Activated T-cell treated with anti-CD3 and anti-CD28 coated beads for 24 hours (primary cell): ENCODE measurements around the gene CDH22.

Source experiments
- DNase-seq: peaks from one replicate; pipeline ENCODE4 v3.0.0-alpha.2; 2020; ENCODE audit warnings: low read depth

CDH22 gene

GRCh38 chr20:46267108-46268105, 40.9 kb downstream of the CDH22 start:
- DNase-seq, result no peak

GRCh38 chr20:46265539-46265938, 42.8 kb downstream of the CDH22 start:
- no peak for DNase-seq

DNA sequence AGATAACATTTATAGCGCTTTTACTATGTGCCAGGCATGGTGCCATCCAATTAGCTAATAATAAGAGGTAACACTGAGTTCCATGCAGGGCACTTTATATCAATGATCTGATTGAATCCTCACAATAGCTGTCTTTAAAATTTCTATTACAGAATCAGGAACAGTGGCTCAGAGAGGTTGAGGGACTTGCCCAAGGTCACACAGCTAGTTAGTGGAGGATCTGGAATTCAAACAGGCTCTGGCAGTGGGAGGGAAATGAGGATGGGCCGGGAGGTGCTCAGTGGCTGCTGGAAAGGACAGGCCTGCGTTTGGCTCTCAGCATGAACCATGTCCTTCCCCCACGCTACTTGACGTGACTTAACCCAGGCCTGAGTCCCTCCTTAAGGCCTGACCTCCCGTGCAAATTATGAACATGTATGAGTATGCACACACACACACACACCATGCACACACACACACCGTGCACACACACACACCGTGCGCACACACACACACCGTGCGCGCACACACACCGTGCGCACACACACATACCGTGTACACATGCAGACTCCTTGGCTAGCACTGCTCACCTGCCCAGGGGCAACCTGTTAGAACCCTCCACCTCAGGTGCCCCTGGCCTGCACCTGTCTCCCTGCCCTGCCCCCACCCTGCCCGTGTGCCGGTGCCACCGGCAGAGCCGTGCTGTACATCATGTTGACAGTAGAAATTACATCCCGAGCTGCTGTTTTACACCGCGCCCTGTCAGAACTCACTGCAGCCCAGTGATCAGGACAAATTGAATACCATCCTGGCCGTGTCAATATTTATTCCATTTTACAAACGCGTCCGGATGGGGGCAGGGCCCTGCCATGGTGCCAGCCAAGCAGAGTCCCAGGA, 43.7 kb downstream of the CDH22 start:
- DNase-seq, result no peak

- no peak for DNase-seq
These were observed 46.6 kb downstream of the CDH22 start for GRCh38 chr20:46261456-46262253.

GRCh38 chr20:46260936-46261454, 47.3 kb downstream of the CDH22 start:
- DNase-seq, result no peak

DNA sequence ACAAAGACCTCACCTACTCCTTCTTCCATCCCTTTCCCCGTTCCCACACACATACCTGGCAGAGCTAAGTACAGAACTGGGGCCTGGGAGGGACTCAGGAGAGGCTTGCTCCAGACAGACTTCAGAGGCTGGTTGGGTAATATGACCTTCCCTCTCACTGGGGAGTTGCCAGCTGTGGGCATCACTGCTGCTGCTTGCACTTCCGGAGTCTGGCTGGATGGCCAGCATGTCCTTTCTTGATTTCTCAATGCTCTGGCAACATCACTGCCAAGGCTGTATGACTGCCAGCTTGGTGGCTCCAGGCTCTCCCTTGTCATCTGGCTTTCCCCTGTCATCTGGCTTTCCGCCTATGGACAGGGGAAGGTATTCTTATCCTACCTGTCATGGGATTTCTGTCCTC, 47.8 kb downstream of the CDH22 start:
- DNase-seq, result no peak

- no peak for DNase-seq
These were observed 48.9 kb downstream of the CDH22 start for GRCh38 chr20:46259260-46259859.

DNA sequence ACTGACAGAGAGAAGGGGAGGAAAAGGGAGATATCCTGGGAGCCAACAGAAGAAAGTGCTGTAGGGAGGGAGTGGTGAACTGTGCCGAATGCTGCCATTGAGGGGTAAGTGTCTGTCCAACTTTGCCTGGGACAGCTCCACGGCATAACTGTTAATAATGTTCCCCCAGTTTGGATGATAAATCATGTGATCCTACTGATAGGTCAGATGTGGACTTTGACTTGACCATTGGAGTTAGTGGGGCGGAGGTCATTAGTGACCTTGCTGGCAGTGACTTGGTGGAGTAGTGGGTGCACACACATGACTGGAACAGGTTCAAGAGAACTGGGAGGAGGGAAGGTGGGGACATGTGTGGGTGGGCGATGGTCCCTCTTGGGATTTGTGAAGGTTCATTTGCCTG, 50.4 kb downstream of the CDH22 start:
- no peak for DNase-seq

DNA sequence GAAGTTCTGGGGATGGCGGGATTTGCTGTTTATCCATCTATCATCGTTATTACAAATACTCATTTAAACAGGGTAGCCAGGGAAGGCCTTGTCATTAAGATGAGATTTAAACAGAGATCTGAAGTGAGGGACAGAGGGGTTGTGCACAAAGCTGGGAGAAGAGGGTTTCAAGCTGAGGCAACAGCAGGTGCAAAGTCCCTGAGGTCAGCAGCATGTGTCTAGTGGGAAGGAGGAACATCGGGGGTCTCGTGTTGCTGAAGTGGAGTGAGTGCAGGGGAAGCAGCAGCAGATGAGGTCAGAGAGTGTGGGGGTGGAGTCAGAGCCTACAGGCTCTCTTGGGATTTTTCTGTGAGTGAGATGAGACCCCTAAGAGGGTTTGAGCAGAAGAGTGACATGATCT, 52.0 kb downstream of the CDH22 start:
- no peak for DNase-seq

GRCh38 chr20:46255440-46256104, 52.7 kb downstream of the CDH22 start:
- DNase-seq, result no peak

DNA sequence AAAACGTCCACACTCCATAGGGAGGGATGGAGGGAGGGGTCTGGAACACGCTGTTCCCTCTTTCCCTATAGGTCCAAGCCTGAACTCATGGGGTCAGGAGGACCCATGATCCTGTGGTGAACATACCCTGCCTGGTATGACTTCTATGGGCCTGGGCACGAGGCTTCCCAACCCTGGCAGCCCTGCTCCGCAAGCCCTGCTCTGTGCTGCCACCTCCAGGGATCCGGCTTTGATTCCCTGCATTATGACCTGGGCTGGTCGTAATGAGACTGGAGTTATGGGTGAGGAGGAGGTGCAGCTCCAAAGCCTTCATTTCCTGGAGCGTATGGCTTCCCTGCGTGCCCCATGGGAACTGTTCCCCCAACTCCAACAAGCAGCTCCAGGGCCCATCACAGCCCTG, 54.9 kb downstream of the CDH22 start:
- DNase-seq, result no peak

GRCh38 chr20:46252352-46253091, 55.8 kb downstream of the CDH22 start:
- no peak for DNase-seq

DNA sequence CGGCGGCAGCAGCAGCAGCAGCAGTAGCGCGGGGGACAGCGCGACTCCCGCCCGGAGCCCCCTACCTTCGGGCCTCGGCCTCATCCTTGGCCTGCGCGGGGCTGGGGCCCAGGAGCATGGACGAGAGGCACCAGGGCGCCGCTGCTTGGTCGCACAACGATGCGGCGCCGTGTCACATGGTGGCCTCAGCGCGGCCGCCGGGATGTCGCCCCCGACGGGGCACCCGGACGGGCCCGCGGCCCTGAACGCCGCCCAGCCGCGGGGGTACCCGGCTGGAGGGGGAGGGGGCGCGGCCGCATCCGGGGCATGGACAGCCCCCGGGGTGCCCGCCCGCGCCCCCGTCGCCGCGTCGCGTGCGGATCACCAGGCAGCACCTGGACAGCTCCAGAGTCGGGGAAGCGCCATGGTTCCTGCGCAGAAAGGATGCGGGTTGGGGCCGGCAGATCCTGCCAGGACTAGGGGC, 57.1 kb downstream of the CDH22 start:
- no peak for DNase-seq

DNA sequence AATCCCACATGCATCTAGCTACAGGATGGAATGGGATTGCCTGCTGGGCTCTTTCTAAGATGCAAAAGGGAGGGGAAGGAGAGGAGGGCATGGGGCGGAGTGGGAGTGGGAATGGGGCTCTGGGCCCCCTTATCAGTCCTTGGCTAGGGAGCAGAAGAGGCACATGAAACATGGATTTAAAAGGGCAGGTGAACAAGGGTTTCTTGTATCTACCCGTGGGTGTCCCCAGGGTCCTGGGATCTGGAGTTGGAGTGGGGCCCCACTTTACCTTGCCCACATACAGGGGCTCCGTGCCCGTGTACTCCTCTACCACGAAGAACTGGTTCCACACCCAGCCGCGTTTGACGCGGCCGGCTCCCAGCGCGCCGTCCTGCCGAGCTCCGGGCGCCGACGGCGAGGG, 57.5 kb downstream of the CDH22 start:
- no peak for DNase-seq

- DNase-seq, result no peak
These were observed 58.6 kb downstream of the CDH22 start for GRCh38 chr20:46249671-46250070.

DNA sequence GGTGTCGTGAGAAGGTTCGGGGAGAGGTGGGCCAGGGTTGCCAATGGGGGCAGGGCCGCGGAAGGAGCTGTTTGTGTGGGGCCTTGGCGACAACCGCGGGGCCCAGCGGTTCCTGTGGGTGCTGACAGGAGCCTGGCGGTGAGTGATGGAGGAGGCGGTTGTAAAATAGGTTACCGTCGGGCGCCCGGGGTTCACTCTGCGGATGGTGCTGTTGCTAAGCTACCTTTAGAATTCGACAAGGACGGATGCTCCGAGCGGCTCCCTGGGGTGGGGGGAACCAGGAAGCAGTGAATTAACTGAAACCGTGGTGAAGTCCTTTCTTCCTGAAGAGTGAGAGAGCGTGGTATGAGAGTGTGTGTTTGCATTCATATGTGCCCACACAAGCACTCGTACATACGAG, 61.7 kb downstream of the CDH22 start:
- no peak for DNase-seq

- DNase-seq, result no peak
These were observed 64.3 kb downstream of the CDH22 start for GRCh38 chr20:46243707-46244628.

- no peak for DNase-seq
These were observed 65.9 kb downstream of the CDH22 start for GRCh38 chr20:46242390-46242789.

GRCh38 chr20:46240881-46241280, 67.4 kb downstream of the CDH22 start:
- DNase-seq, result no peak
